HEK293T (cell line): ENCODE data around the gene TEDC2.

Experiments used
- CTCF ChIA-PET: fragments of 350-600 bp; formaldehyde crosslinking; extraction: SDS; loops from one replicate; lab custom pipeline; 2021; ENCODE audit warnings: antibody characterized with exemption, inconsistent platforms; lab: Yijun Ruan, JAX
- POLR2A ChIA-PET: fragments of 350-600 bp; formaldehyde crosslinking; extraction: SDS; loops from one replicate; lab custom pipeline; 2020; ENCODE audit warnings: antibody characterized with exemption, inconsistent platforms; lab: Yijun Ruan, JAX
- DNase-seq: peaks from one replicate; pipeline ENCODE4 v3.0.0; 2012; ENCODE audit warnings: mixed read lengths; ENCODE audit errors: extremely low spot score
- ARNT ChIP-seq: fragments of 450-650 bp; IDR thresholded peaks from 2 replicates; pipeline ENCODE4 v1.6.1; 2017; ENCODE audit warnings: mild to moderate bottlenecking
- BHLHE40 ChIP-seq: fragments of 450-650 bp; IDR thresholded peaks from 2 replicates; pipeline ENCODE4 v1.6.1; 2016; ENCODE audit warnings: mild to moderate bottlenecking, moderate library complexity, borderline replicate concordance
- CTBP1 ChIP-seq: fragments of 450-650 bp; IDR thresholded peaks from 2 replicates; pipeline ENCODE4 v1.6.1; 2016; ENCODE audit warnings: borderline replicate concordance
- ELF4 ChIP-seq: fragments of 450-650 bp; IDR thresholded peaks from 2 replicates; pipeline ENCODE4 v1.6.1; 2017; ENCODE audit warnings: antibody characterized with exemption
- FOXA1 ChIP-seq: fragments of 450-650 bp; IDR thresholded peaks from 2 replicates; pipeline ENCODE4 v1.6.1; 2016; ENCODE audit warnings: mild to moderate bottlenecking
- FOXK2 ChIP-seq: fragments of 450-650 bp; IDR thresholded peaks from 2 replicates; pipeline ENCODE4 v1.6.1; 2016; ENCODE audit warnings: mild to moderate bottlenecking
- FOXM1 ChIP-seq: fragments of 450-650 bp; IDR thresholded peaks from 2 replicates; pipeline ENCODE4 v1.6.1; 2017; ENCODE audit warnings: mild to moderate bottlenecking, borderline replicate concordance
- HDGF ChIP-seq: fragments of 450-650 bp; IDR thresholded peaks from 2 replicates; pipeline ENCODE4 v1.6.1; 2017; ENCODE audit warnings: antibody characterized with exemption, borderline replicate concordance
- L3MBTL2 ChIP-seq: fragments of 450-650 bp; conservative IDR thresholded peaks from 2 replicates; pipeline ENCODE4 v1.6.1; 2016; ENCODE audit warnings: mild to moderate bottlenecking
- LEF1 ChIP-seq: fragments of 450-650 bp; IDR thresholded peaks from 2 replicates; pipeline ENCODE4 v1.6.1; 2017; ENCODE audit warnings: mild to moderate bottlenecking, borderline replicate concordance
- NFRKB ChIP-seq: fragments of 450-650 bp; IDR thresholded peaks from 2 replicates; pipeline ENCODE4 v1.6.1; 2016; ENCODE audit warnings: mild to moderate bottlenecking, moderate library complexity
- PKNOX1 ChIP-seq: fragments of 450-650 bp; IDR thresholded peaks from 2 replicates; pipeline ENCODE4 v1.6.1; 2016
- SP1 ChIP-seq: fragments of 450-650 bp; IDR thresholded peaks from 2 replicates; pipeline ENCODE4 v1.6.1; 2017
- SUZ12 ChIP-seq: fragments of 450-650 bp; IDR thresholded peaks from 2 replicates; pipeline ENCODE4 v1.6.1; 2016; ENCODE audit warnings: mild to moderate bottlenecking
- TARDBP ChIP-seq: fragments of 450-650 bp; IDR thresholded peaks from 2 replicates; pipeline ENCODE4 v1.6.1; 2016
- ZNF384 ChIP-seq: fragments of 450-650 bp; IDR thresholded peaks from 2 replicates; pipeline ENCODE4 v1.6.1; 2016

TEDC2 gene

DNA sequence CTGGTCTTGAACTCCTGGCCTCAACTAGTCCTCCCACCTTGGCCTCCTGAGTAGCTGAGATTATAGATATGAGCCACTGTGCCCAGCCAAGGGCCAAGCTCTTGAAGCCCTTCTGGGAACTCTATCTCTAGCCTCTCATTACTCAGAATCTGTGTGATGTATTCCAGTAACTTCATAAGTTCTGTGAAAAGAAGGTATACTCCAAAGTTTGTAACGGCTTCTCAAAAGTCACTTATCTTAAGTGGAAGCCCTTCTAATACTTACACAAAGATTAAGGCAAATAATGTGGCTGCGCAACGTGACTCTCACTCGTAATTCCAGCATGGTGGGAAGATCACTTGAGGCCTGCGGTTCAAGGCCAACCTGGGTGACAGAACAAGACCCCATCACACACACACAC is 34.7 kb downstream of the TEDC2 start:
- POLR2A ChIA-PET: no interaction called here
- CTCF ChIA-PET: no interaction called here
- no peak for DNase-seq
- TF ChIP-seq BHLHE40: no peak
- no peak for TF ChIP-seq LEF1
- TF ChIP-seq FOXK2: no peak
- TF ChIP-seq CTBP1: no peak
- TF ChIP-seq SP1: no peak
- no peak for TF ChIP-seq TARDBP
- no peak for TF ChIP-seq ZNF384
- TF ChIP-seq L3MBTL2: no peak
- no peak for TF ChIP-seq HDGF
- no peak for TF ChIP-seq PKNOX1
- TF ChIP-seq ELF4: no peak
- TF ChIP-seq SUZ12: no peak
- TF ChIP-seq FOXM1: no peak
- TF ChIP-seq ARNT: no peak

GRCh38 chr16:2495041-2495440 is 35.1 kb downstream of the TEDC2 start:
- no peak for TF ChIP-seq SP1
- no peak for TF ChIP-seq FOXK2
- no peak for TF ChIP-seq FOXM1
- no peak for TF ChIP-seq FOXA1
- no peak for TF ChIP-seq TARDBP
- TF ChIP-seq LEF1: no peak

DNA sequence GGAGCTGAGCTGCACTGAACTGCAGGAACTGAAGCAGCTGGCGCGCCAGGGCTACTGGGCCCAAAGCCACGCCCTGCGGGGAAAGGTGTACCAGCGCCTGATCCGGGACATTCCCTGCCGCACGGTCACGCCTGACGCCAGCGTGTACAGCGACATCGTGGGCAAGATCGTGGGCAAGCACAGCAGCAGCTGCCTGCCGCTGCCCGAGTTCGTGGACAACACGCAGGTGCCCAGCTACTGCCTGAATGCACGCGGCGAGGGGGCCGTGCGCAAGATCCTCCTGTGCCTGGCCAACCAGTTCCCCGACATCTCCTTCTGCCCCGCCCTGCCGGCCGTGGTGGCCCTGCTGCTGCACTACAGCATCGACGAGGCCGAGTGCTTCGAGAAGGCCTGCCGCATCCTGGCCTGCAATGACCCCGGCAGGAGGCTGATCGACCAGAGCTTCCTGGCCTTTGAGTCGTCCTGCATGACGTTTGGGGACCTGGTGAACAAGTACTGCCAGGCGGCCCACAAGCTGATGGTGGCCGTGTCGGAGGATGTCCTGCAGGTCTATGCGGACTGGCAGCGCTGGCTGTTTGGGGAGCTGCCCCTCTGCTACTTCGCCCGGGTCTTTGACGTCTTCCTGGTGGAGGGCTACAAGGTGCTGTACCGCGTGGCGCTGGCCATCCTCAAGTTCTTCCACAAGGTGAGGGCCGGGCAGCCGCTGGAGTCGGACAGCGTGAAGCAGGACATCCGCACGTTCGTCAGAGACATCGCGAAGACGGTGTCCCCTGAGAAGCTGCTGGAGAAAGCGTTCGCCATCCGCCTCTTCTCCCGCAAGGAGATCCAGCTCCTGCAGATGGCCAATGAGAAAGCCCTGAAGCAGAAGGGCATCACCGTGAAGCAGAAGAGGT is 36.6 kb downstream of the TEDC2 start:
- CTCF ChIA-PET: no interaction called here
- no peak for TF ChIP-seq ELF4
- TF ChIP-seq FOXK2: no peak
- no peak for TF ChIP-seq CTBP1
- TF ChIP-seq SUZ12: no peak
- no peak for TF ChIP-seq L3MBTL2
- no peak for TF ChIP-seq ARNT
- TF ChIP-seq ZNF384: no peak
- TF ChIP-seq TARDBP: no peak
- TF ChIP-seq FOXA1: no peak
- TF ChIP-seq NFRKB: no peak
- no peak for TF ChIP-seq SP1
- TF ChIP-seq FOXM1: no peak
- TF ChIP-seq HDGF: no peak
- TF ChIP-seq LEF1: no peak
- TF ChIP-seq BHLHE40: no peak
- no peak for TF ChIP-seq PKNOX1
- DNase-seq: no peak
- POLR2A ChIA-PET: interaction anchor here (1.3 kb wide), 1 partner anchor 22 kb away, joined by 5 read pairs; the partner anchor contains the start of gene TBC1D24

More at GRCh38 chr16:2495041-2495440, 35.1 kb downstream of the TEDC2 start:
- ChIA-PET CTCF (no interaction called here), POLR2A (no interaction called here)
- DNase-seq: no peak

DNA sequence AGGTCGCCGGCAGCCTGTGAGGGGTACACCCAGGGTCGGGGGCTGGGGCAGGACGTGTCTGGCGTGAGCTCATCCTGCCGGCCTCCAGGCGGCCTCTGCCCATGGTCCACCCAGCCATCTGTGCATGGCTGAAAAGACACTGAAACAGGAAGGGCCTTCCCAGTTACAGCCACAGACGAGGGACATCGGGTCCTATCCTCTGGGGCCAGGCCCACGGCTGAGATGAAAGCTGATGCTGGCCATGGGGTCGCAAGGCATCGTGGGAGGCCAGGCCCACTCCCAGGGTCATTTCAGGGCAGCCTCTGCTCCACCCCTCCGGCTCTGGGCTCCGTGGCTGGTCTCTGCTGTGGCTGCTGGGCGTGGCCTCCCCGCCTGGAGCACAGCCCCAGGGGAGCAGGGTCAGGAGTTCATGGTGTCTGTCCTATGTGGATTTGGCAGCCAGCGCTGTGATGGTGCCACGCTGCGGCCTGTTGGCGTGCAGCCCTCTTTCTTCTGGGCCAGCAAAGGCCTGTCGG is 37.3 kb downstream of the TEDC2 start:
- CTCF ChIA-PET: no interaction called here
- POLR2A ChIA-PET: interaction anchor here (1.3 kb wide), 1 partner anchor 22 kb away, joined by 5 read pairs; the partner anchor contains the start of gene TBC1D24
- DNase-seq: no peak
- TF ChIP-seq FOXM1 (no peak), NFRKB (no peak), PKNOX1 (no peak), SP1 (no peak), ELF4 (no peak), L3MBTL2 (no peak), TARDBP (no peak), ZNF384 (no peak), FOXA1 (no peak), ARNT (no peak)

DNA sequence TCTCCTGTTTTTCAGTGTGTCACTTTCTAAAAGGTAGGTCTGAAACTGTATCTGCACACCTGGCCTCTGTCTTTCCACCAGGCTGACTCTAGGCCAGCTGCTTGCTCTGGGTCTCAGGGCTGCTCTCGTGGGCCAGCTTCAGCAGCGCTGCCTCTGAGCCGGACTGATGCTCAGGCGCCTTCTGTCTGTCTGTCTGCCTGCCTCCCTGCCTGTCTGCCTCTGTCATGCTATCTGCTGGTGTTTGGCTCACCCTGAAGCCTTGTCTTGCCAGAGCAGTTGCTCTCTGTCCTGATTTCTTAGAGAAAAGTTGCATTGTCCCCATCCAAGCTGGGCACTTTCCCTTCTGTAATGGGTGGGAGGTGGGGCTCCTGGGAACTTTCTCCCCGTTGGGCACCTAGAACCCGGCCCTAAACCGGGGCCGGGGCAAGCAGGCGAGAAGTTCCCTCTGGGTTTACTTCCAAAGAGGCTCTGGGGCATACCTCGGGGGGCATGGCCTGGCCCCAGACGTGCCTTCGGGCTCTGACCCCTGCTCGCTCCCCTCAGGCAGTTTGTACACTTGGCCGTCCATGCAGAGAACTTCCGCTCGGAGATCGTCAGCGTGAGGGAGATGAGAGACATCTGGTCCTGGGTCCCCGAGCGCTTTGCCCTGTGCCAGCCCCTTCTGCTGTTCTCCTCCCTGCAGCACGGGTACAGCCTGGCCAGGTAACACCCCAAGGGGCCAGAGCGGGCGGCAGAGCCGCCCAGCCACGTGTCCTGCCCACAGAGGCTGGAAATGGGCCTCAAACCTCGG is 38.0 kb downstream of the TEDC2 start:
- ChIA-PET CTCF (no interaction called here), POLR2A (no interaction called here)
- no peak for DNase-seq

More for the DNA sequence above, 38.0 kb downstream of the TEDC2 start:
- TF ChIP-seq FOXK2: no peak
- TF ChIP-seq PKNOX1: no peak
- TF ChIP-seq SP1: no peak
- no peak for TF ChIP-seq ARNT
- TF ChIP-seq TARDBP: no peak
- TF ChIP-seq ZNF384: no peak
- TF ChIP-seq FOXM1: no peak
- no peak for TF ChIP-seq LEF1
- TF ChIP-seq FOXA1: no peak
- no peak for TF ChIP-seq BHLHE40
- no peak for TF ChIP-seq ELF4
- no peak for TF ChIP-seq SUZ12
- no peak for TF ChIP-seq HDGF
- TF ChIP-seq NFRKB: no peak
- no peak for TF ChIP-seq CTBP1
- TF ChIP-seq L3MBTL2: no peak
